GM19438 (cell line): ENCODE results near the gene PGA3.
"Not testable (repeated sequence)": the region's sequence is repeated elsewhere in the genome, so short reads cannot be mapped to it uniquely, and the experiment has no call there.

Experiments used
- ATAC-seq: cut with Tn5 transposase; IDR thresholded peaks from one replicate; pipeline ENCODE4 v1.9.1; 2021; ENCODE audit warnings: low read depth; ENCODE audit not compliant: unreplicated experiment

Gene PGA3

GRCh38 chr11:61204502-61205059 is 1.3 kb downstream of the PGA3 start:
- not testable (repeated sequence) for ATAC-seq

- not testable (repeated sequence) for ATAC-seq
These were observed 4.5 kb downstream of the PGA3 start for GRCh38 chr11:61207636-61208310.

- not testable (repeated sequence) for ATAC-seq
These were observed 7.3 kb downstream of the PGA3 start for GRCh38 chr11:61210629-61211028.

- not testable (repeated sequence) for ATAC-seq
These were observed 8.1 kb downstream of the PGA3 start for GRCh38 chr11:61211327-61211952.

- not testable (repeated sequence) for ATAC-seq
These were observed 8.9 kb downstream of the PGA3 start for GRCh38 chr11:61212202-61212601.

GRCh38 chr11:61213711-61214324 is 10.5 kb downstream of the PGA3 start:
- ATAC-seq = not testable (repeated sequence)

GRCh38 chr11:61218306-61218705 is 15.0 kb downstream of the PGA3 start:
- ATAC-seq = not testable (repeated sequence)

- not testable (repeated sequence) for ATAC-seq
These were observed 15.7 kb downstream of the PGA3 start for GRCh38 chr11:61219016-61219415.

- ATAC-seq = not testable (repeated sequence)
These were observed 18.7 kb downstream of the PGA3 start, which contains the start of gene PGA4 for GRCh38 chr11:61222047-61222446. Gene PGA4 (plus strand): TSS chr11:61222347. CDS start chr11:61222401, 54 bp downstream.

GRCh38 chr11:61222692-61223091 is 19.4 kb downstream of the PGA3 start:
- not testable (repeated sequence) for ATAC-seq

GRCh38 chr11:61226457-61227137 is 23.3 kb downstream of the PGA3 start:
- not testable (repeated sequence) for ATAC-seq

- ATAC-seq = not testable (repeated sequence)
These were observed 26.1 kb downstream of the PGA3 start for GRCh38 chr11:61229458-61229857.

GRCh38 chr11:61231033-61231432 is 27.7 kb downstream of the PGA3 start:
- not testable (repeated sequence) for ATAC-seq

GRCh38 chr11:61231585-61231984 is 28.3 kb downstream of the PGA3 start:
- not testable (repeated sequence) for ATAC-seq

GRCh38 chr11:61232548-61233145 is 29.3 kb downstream of the PGA3 start:
- not testable (repeated sequence) for ATAC-seq

GRCh38 chr11:61237130-61237529 is 33.8 kb downstream of the PGA3 start:
- ATAC-seq = not testable (repeated sequence)

GRCh38 chr11:61240288-61240687 is 37.0 kb downstream of the PGA3 start:
- ATAC-seq = not testable (repeated sequence)

GRCh38 chr11:61240875-61241274 is 37.6 kb downstream of the PGA3 start, which contains the start of gene PGA5:
Gene PGA5 (plus strand): TSS chr11:61241175. CDS start chr11:61241227, 52 bp downstream.
- not testable (repeated sequence) for ATAC-seq

GRCh38 chr11:61241526-61241925 is 38.2 kb downstream of the PGA3 start:
- not testable (repeated sequence) for ATAC-seq
